ENCODE data around the gene RASGRP4. TPM values are rescaled to one million over a fixed set of nuclear protein-coding genes. Genes with fewer than 3 reads are reported as not detected.
A peak's percentile ranks its signal among the peaks of the same experiment; 100 is the strongest.
"Not testable (repeated sequence)": the region's sequence is repeated elsewhere in the genome, so short reads cannot be mapped to it uniquely, and the experiment has no call there.

RASGRP4 gene
- total RNA-seq, 1 donor from 2014 or later: 1.0 TPM

GRCh38 chr19:38375098-38375493 lies 50.9 kb downstream of the RASGRP4 start:
- DNase-seq (ENCODE audit: low spot score): no peak

GRCh38 chr19:38374332-38375097 lies 51.5 kb downstream of the RASGRP4 start, which contains the start of gene PSMD8:
Gene PSMD8, plus strand, starts transcription at chr19:38374571. Its CDS starts 31 bp downstream, at chr19:38374602.
- ATAC-seq: peak; percentile 98

More at GRCh38 chr19:38375098-38375493, 50.9 kb downstream of the RASGRP4 start:
- ATAC-seq: peak; percentile 3

GRCh38 chr19:38373907-38374331 lies 52.1 kb downstream of the RASGRP4 start:
- DNase-seq (ENCODE audit: low spot score): no peak
- ATAC-seq: no peak

More at GRCh38 chr19:38374332-38375097, 51.5 kb downstream of the RASGRP4 start, which contains the start of gene PSMD8:
- DNase-seq (ENCODE audit: low spot score): peak; percentile 99

- no peak for ATAC-seq
These were observed 54.9 kb downstream of the RASGRP4 start for GRCh38 chr19:38371081-38371480.

GRCh38 chr19:38370299-38370698 lies 55.7 kb downstream of the RASGRP4 start:
- ATAC-seq (no peak), DNase-seq (ENCODE audit: low spot score) (no peak)

More at GRCh38 chr19:38371081-38371480, 54.9 kb downstream of the RASGRP4 start:
- no peak for DNase-seq (ENCODE audit: low spot score)

GRCh38 chr19:38369584-38369983 lies 56.4 kb downstream of the RASGRP4 start:
- DNase-seq (ENCODE audit: low spot score): no peak
- ATAC-seq: no peak

GRCh38 chr19:38367041-38367440 lies 59.0 kb downstream of the RASGRP4 start:
- no peak for DNase-seq (ENCODE audit: low spot score)
- no peak for ATAC-seq

GRCh38 chr19:38362946-38363688 lies 62.9 kb downstream of the RASGRP4 start:
- DNase-seq (ENCODE audit: low spot score); ATAC-seq: not testable (repeated sequence)

GRCh38 chr19:38362076-38362945 lies 63.7 kb downstream of the RASGRP4 start:
- DNase-seq (ENCODE audit: low spot score) (peak; percentile 63), ATAC-seq (peak; percentile 65)

- ATAC-seq: peak; percentile 73
- DNase-seq (ENCODE audit: low spot score): no peak
These were observed 64.4 kb downstream of the RASGRP4 start for GRCh38 chr19:38361633-38362075.

GRCh38 chr19:38360839-38361631 lies 65.0 kb downstream of the RASGRP4 start:
- no peak for DNase-seq (ENCODE audit: low spot score)
- ATAC-seq: peak; percentile 36

- ATAC-seq (no peak), DNase-seq (ENCODE audit: low spot score) (no peak)
These were observed 65.7 kb downstream of the RASGRP4 start for GRCh38 chr19:38360351-38360750.

- no peak for ATAC-seq
- DNase-seq (ENCODE audit: low spot score): no peak
These were observed 66.6 kb downstream of the RASGRP4 start for GRCh38 chr19:38359242-38360021.

Other genes starting within 250 kb of the RASGRP4 start
- gene DPF1, start 202.0 kb downstream of the RASGRP4 start, total RNA-seq: not detected
- 3.9 TPM for gene PPP1R14A, start 169.8 kb downstream of the RASGRP4 start, total RNA-seq
- 7.3 TPM for gene SPINT2, start 161.6 kb downstream of the RASGRP4 start, total RNA-seq
- gene C19orf33, start 122.0 kb downstream of the RASGRP4 start, total RNA-seq: 0.40 TPM
- gene YIF1B, start 110.3 kb downstream of the RASGRP4 start, total RNA-seq: 41.7 TPM
- gene KCNK6, start 106.4 kb downstream of the RASGRP4 start, total RNA-seq: 1.4 TPM
- 4.0 TPM for gene CATSPERG, start 90.4 kb downstream of the RASGRP4 start, total RNA-seq
- 62.5 TPM for gene PSMD8, start 51.6 kb downstream of the RASGRP4 start, total RNA-seq
- gene GGN, start 38.2 kb downstream of the RASGRP4 start, total RNA-seq: not detected
- 0.30 TPM for gene SPRED3, start 37.5 kb downstream of the RASGRP4 start, total RNA-seq
- 8.7 TPM for gene FAM98C, start 23.1 kb downstream of the RASGRP4 start, total RNA-seq
- gene RYR1, start 7.5 kb upstream of the RASGRP4 start, total RNA-seq: 0.68 TPM
- gene MAP4K1, start 191.7 kb upstream of the RASGRP4 start, total RNA-seq: 3.5 TPM
- gene EIF3K, start 193.0 kb upstream of the RASGRP4 start, total RNA-seq: 106 TPM
- 156 TPM for gene ACTN4, start 221.4 kb upstream of the RASGRP4 start, total RNA-seq

Measured in left lobe of liver (tissue), 2 donors.